Measurements from ENCODE around the gene UVRAG. TPM values are rescaled to one million over a fixed set of nuclear protein-coding genes. Genes with fewer than 3 reads are reported as not detected.

Gene UVRAG
- total and polyA plus RNA-seq, 2 of the 13 experiments (the other 11 are each of a cell fraction or from before 2014, with no cell fraction given) = 9.7 to 17.3 TPM

- Histone ChIP-seq H3K27ac (ENCODE audit: extremely low read length, insufficient read depth, low read length) (no peak overlapping the region), H3K79me2 (ENCODE audit: insufficient read depth, low read length) (no peaks in the 10 kb centered on the region), H3K4me2 (ENCODE audit: low read depth, low read length) (no peak overlapping the region), H3K9ac (ENCODE audit: insufficient read depth, low read depth, low read length) (no peak overlapping the region), H4K20me1 (ENCODE audit: insufficient read depth, low read length) (no peaks in the 10 kb centered on the region), H3K36me3 (replicated peaks in 1 of 2; ENCODE audit: control insufficient read depth in 1 of 2, insufficient read depth in 2 of 2, low read length in 2 of 2) (no peaks in the 10 kb centered on the region), H2AFZ (ENCODE audit: low read length) (no peak overlapping the region), H3K9me3 (ENCODE audit: low read length) (no peaks in the 10 kb centered on the region), H3K27me3 (ENCODE audit: control insufficient read depth in 1 of 2, insufficient read depth in 2 of 2, low read length in 2 of 2) (no peaks in the 10 kb centered on the region), H3K4me3 (replicated peaks in 1 of 3; ENCODE audit: insufficient read depth in 1 of 3, low read depth in 2 of 3, low read length in 3 of 3) (no peak overlapping the region), H3K4me1 (ENCODE audit: insufficient read depth, low read length) (no peaks in the 10 kb centered on the region)
- ATAC-seq = no peak
- POLR2A ChIA-PET = no interaction called here
- WGBS (ENCODE audit: low lambda C conversion rate) = 97% methylated on average over 6 of the region's 6 CpGs
- FAIRE-seq = no peak
- no peak for TF ChIP-seq ATF3 (CRISPR knock-in tag; IDR thresholded peaks at IDR 0.05)
- TF ChIP-seq NAIF1 (CRISPR knock-in tag; IDR thresholded peaks at IDR 0.05; ENCODE audit: borderline replicate concordance) = no peak
- no peak for TF ChIP-seq ZNF749 (CRISPR knock-in tag; IDR thresholded peaks at IDR 0.05; ENCODE audit: borderline replicate concordance)
- no peak for TF ChIP-seq PRDM10 (CRISPR knock-in tag; IDR thresholded peaks at IDR 0.05; ENCODE audit: low read depth)
- TF ChIP-seq ZNF232 (CRISPR knock-in tag; IDR thresholded peaks at IDR 0.05; ENCODE audit: borderline replicate concordance) = no peak
- no peak for TF ChIP-seq ARID3A (IDR thresholded peaks at IDR 0.05; ENCODE audit: low read depth, low read length)
- no peak for TF ChIP-seq NFE2L2 (IDR thresholded peaks at IDR 0.05; ENCODE audit: low read length)
- no peak for TF ChIP-seq PHF21A (CRISPR knock-in tag; IDR thresholded peaks at IDR 0.05)
- TF ChIP-seq KAT2B (IDR thresholded peaks at IDR 0.05; ENCODE audit: borderline replicate concordance, low read depth, low read length) = no peak
- TF ChIP-seq IRX3 (CRISPR knock-in tag; IDR thresholded peaks at IDR 0.05; ENCODE audit: borderline replicate concordance, low read depth) = no peak
- no peak for TF ChIP-seq NKX3-1 (CRISPR knock-in tag; IDR thresholded peaks at IDR 0.05)
- TF ChIP-seq ZNF512B (CRISPR knock-in tag; IDR thresholded peaks at IDR 0.05; ENCODE audit: borderline replicate concordance) = no peak
- no peak for TF ChIP-seq ZNF850 (CRISPR knock-in tag; conservative IDR thresholded peaks at IDR 0.05)
- no peak for TF ChIP-seq HMGA1 (CRISPR knock-in tag; conservative IDR thresholded peaks at IDR 0.05)
- no peak for TF ChIP-seq SIX4 (CRISPR knock-in tag; IDR thresholded peaks at IDR 0.05)
- TF ChIP-seq ZNF136 (CRISPR knock-in tag; IDR thresholded peaks at IDR 0.05; ENCODE audit: low read depth) = no peak
- no TSS peak for BruUV-seq (replicated peaks)
- in situ Hi-C loops (cut with HindIII; ENCODE audit: extremely low pct_ligation_motif_present, low pct_unique_long_range_greater_than_20kb) (no loop called here), intact Hi-C loops (cut with micrococcal nuclease; ENCODE audit: unreplicated experiment) (no loop called here)
- no peak for DNase-seq (ENCODE audit: low spot score)
- CTCF ChIA-PET (ENCODE audit: low intra/inter-chr PET ratio, low total read pairs) = no interaction called here
Observed at GRCh38 chr11:76087749-76088148, 272.7 kb downstream of the UVRAG start.

Data from HepG2 (cell line).